Parathyroid adenoma (tissue), 2 donors: Measurements from ENCODE around the gene PFKFB4.

Source experiments
- H2AFZ ChIP-seq: fragments of 300-600 bp; sonication (generic); one replicate; pipeline ENCODE4 v1.7.0; 2017; ENCODE audit warnings: antibody characterized with exemption, mild to moderate bottlenecking
- H3K27ac ChIP-seq: fragments of 300-600 bp; sonication (generic); one replicate; pipeline ENCODE4 v1.7.0; 2017
- H3K27me3 ChIP-seq: fragments of 300-600 bp; sonication (generic); one replicate; pipeline ENCODE4 v1.7.0; 2017; ENCODE audit warnings: low read length; ENCODE audit not compliant: control insufficient read depth, insufficient read depth
- H3K36me3 ChIP-seq: fragments of 300-600 bp; sonication (generic); one replicate; pipeline ENCODE4 v1.7.0; 2017; ENCODE audit warnings: low read length; ENCODE audit not compliant: control insufficient read depth, insufficient read depth
- H3K4me1 ChIP-seq: fragments of 300-600 bp; sonication (generic); one replicate; pipeline ENCODE4 v1.7.0; 2017; ENCODE audit warnings: control low read depth
- H3K4me2 ChIP-seq: fragments of 300-600 bp; sonication (generic); one replicate; pipeline ENCODE4 v1.7.0; 2017; ENCODE audit warnings: low read length
- H3K4me3 ChIP-seq: fragments of 300-600 bp; sonication (generic); one replicate; pipeline ENCODE4 v1.7.0; 2017; ENCODE audit warnings: low read depth, low read length
- H3K79me2 ChIP-seq: fragments of 300-600 bp; sonication (generic); one replicate; pipeline ENCODE4 v1.7.0; 2017; ENCODE audit warnings: control low read depth
- H3K9ac ChIP-seq: fragments of 300-600 bp; sonication (generic); one replicate; pipeline ENCODE4 v1.7.0; 2017; ENCODE audit warnings: mild to moderate bottlenecking
- H3K9me3 ChIP-seq: fragments of 300-600 bp; sonication (generic); one replicate; pipeline ENCODE4 v1.7.0; 2017; ENCODE audit warnings: low read length; ENCODE audit not compliant: control insufficient read depth
- CTCF ChIP-seq: fragments of 300-600 bp; sonication (generic); IDR thresholded peaks from one replicate; pipeline ENCODE4 v1.7.0; 2017; ENCODE audit warnings: antibody characterized with exemption, mild to moderate bottlenecking
- donor health status: primary hyperparathyroidism.

The PFKFB4 gene

GRCh38 chr3:48518069-48518468, 38.5 kb downstream of the PFKFB4 start:
- no peaks in the 10 kb centered on the region for H3K79me2 ChIP-seq
- H3K9me3 ChIP-seq, result no peaks in the 10 kb centered on the region
- H3K9ac ChIP-seq, result no peak overlapping the region
- H3K27me3 ChIP-seq, result no peaks in the 10 kb centered on the region
- no peaks in the 10 kb centered on the region for H3K4me1 ChIP-seq
- TF ChIP-seq CTCF, result no peak
- no peak overlapping the region for H3K27ac ChIP-seq
- H3K4me3 ChIP-seq, result no peak overlapping the region
- H2AFZ ChIP-seq, result no peak overlapping the region
- H3K4me2 ChIP-seq, result no peak overlapping the region
- no peaks in the 10 kb centered on the region for H3K36me3 ChIP-seq

GRCh38 chr3:48516571-48516970, 40.0 kb downstream of the PFKFB4 start:
- H3K79me2 ChIP-seq, result no peaks in the 10 kb centered on the region
- no peak overlapping the region for H3K4me3 ChIP-seq
- no peak overlapping the region for H2AFZ ChIP-seq
- H3K9ac ChIP-seq, result no peak overlapping the region
- no peaks in the 10 kb centered on the region for H3K9me3 ChIP-seq
- H3K4me1 ChIP-seq, result no peaks in the 10 kb centered on the region
- H3K27me3 ChIP-seq, result no peaks in the 10 kb centered on the region
- no peaks in the 10 kb centered on the region for H3K36me3 ChIP-seq
- H3K4me2 ChIP-seq, result no peak overlapping the region
- no peak for TF ChIP-seq CTCF
- H3K27ac ChIP-seq, result no peak overlapping the region

- H3K4me1 ChIP-seq, result no peaks in the 10 kb centered on the region
- TF ChIP-seq CTCF, result no peak
- H2AFZ ChIP-seq, result no peak overlapping the region
- no peak overlapping the region for H3K4me3 ChIP-seq
- H3K4me2 ChIP-seq, result no peak overlapping the region
- H3K79me2 ChIP-seq, result no peaks in the 10 kb centered on the region
- no peaks in the 10 kb centered on the region for H3K27me3 ChIP-seq
- no peaks in the 10 kb centered on the region for H3K9me3 ChIP-seq
- no peak overlapping the region for H3K9ac ChIP-seq
- no peaks in the 10 kb centered on the region for H3K36me3 ChIP-seq
- H3K27ac ChIP-seq, result no peak overlapping the region
Measured at GRCh38 chr3:48514431-48515227, 42.0 kb downstream of the PFKFB4 start.

- no peaks in the 10 kb centered on the region for H3K9me3 ChIP-seq
- H3K79me2 ChIP-seq, result no peaks in the 10 kb centered on the region
- H3K4me2 ChIP-seq, result no peak overlapping the region
- H3K9ac ChIP-seq, result no peak overlapping the region
- H3K27me3 ChIP-seq, result no peaks in the 10 kb centered on the region
- no peak overlapping the region for H3K4me3 ChIP-seq
- H3K36me3 ChIP-seq, result no peaks in the 10 kb centered on the region
- no peak overlapping the region for H3K27ac ChIP-seq
- H2AFZ ChIP-seq, result no peak overlapping the region
- no peak for TF ChIP-seq CTCF
- peaks cover 3% of the 10 kb centered on the region for H3K4me1 ChIP-seq
Measured at GRCh38 chr3:48511551-48511950, 45.1 kb downstream of the PFKFB4 start.
